Heart left ventricle (tissue), 16 donors: ENCODE measurements around the gene FNDC4. TPM values are rescaled to one million over a fixed set of nuclear protein-coding genes. Genes with fewer than 3 reads are reported as not detected.

Experiments used
- ATAC-seq, 4 donors: fragments of 200-7000 bp; cut with Tn5 transposase; one replicate each; pipeline ENCODE4 v1.9.1; 2020 to 2022; ENCODE audit warnings: moderate library complexity in 4 of 4, mild to moderate bottlenecking in 3 of 4, moderate number of reproducible peaks in 1 of 4
- DNase-seq, 5 donors: peaks; one replicate each; pipeline ENCODE4 v3.0.0-alpha.2; 2020
- H3K27ac ChIP-seq, 12 donors: fragments of 200-600 bp; sonication (generic) in 4 of 12; one replicate each; pipeline versions ENCODE4 v1.5.0 to v1.8.0; 2016 to 2022; ENCODE audit warnings: mild to moderate bottlenecking in 2 of 12
- H3K27me3 ChIP-seq, 9 donors: fragments of 200-600 bp; sonication (generic) in 2 of 9; one replicate each; pipeline versions ENCODE4 v1.5.1 to v1.8.0; 2016 to 2022; ENCODE audit warnings: mild to moderate bottlenecking in 3 of 9
- H3K36me3 ChIP-seq, 9 donors: fragments of 200-600 bp; sonication (generic) in 2 of 9; one replicate each; pipeline versions ENCODE4 v1.5.0 to v1.8.0; 2018 to 2022; ENCODE audit warnings: mild to moderate bottlenecking in 2 of 9
- H3K4me1 ChIP-seq, 12 donors: fragments of 200-600 bp; sonication (generic) in 4 of 12; one replicate each; pipeline versions ENCODE4 v1.5.0 to v1.8.0; 2016 to 2022; ENCODE audit warnings: mild to moderate bottlenecking in 3 of 12
- H3K4me3 ChIP-seq, 12 donors: fragments of 200-600 bp; sonication (generic) in 4 of 12; one replicate each; pipeline versions ENCODE4 v1.5.0 to v1.8.0; 2017 to 2022; ENCODE audit warnings: mild to moderate bottlenecking in 9 of 12, moderate library complexity in 4 of 12
- H3K9me3 ChIP-seq, 12 donors: fragments of 200-600 bp; sonication (generic) in 4 of 12; one replicate each; pipeline versions ENCODE4 v1.5.0 to v1.8.0; 2016 to 2022; ENCODE audit warnings: mild to moderate bottlenecking in 1 of 12
- POLR2A ChIP-seq, 2 donors: fragments of 450-650 bp; IDR thresholded peaks; one replicate each; pipeline ENCODE4 v1.6.1; 2017; ENCODE audit warnings: antibody characterized with exemption in 2 of 2, mild to moderate bottlenecking in 2 of 2, moderate library complexity in 2 of 2
- WGBS, 4 donors: extraction: QIAGEN DNeasy Blood & Tissue Kit in 2 of 4; methylation state at CpG; one replicate each; pipeline versions ENCODE4 v1.1.5 to v1.1.7; 2013 to 2018; 5-methylcytosine and 5-hydroxymethylcytosine counted together
- intact Hi-C, 10 donors: fragments of 100-400 bp; cut with DNase I; formaldehyde crosslinking; loops; one replicate each; pipeline versions ENCODE4 v1.11.1 to v1.14.2; 2022
- polyA plus RNA-seq, 2 donors: library from polyadenylated mRNA; stranded (reverse); fragments of 200-250 nt; gene quantifications; one replicate each; pipeline ENCODE4 v1.2.3, GENCODE V29; 2013
- total RNA-seq, 9 donors: library from RNA; depleted of rRNA in 2 of 9; stranded (reverse); fragments of >200 nt in 2 of 9; fragmentation: NEBNext Ultra II Directional in 3 of 9; extraction: Animal tissue kit (Norgen Biotek cat#: 25700) in 3 of 9; gene quantifications; one replicate each; pipeline versions ENCODE4 v1.1.0 to v1.2.4, GENCODE V29; 2016 to 2023
- TF ChIP-seq, protein P1 (sequence below), 12 donors: fragments of 200-600 bp; sonication (generic) in 4 of 12; IDR thresholded peaks; one replicate each; pipeline versions ENCODE4 v1.5.0 to v1.8.0; 2018 to 2022; ENCODE audit warnings: antibody characterized with exemption in 12 of 12, mild to moderate bottlenecking in 5 of 12
- donor health status: ischemic (EF 13 %, LVEDD 7.1; RV severe dilation, severe dysfunction).
- donor health status: healthy with polysubstance abuse.
- donor health status: DM: no; HTN: yes; CAD: no.
- donor health status: DM: no; HTN: no; CAD: no.
- donor health status: ischemic (EF 25% LVEDD 6.9; RV normal size, moderate dysfunction).
- donor health status: ischemic (EF 25% LVEDD 5.7; RV mildly dilated, moderate dysfunction).
- donor health status: healthy.
- donor health status: DM: yes; HTN: yes; CAD: no.
- donor health status: ischemic (EF 35%, LVEDD 5.7; RV mildly dilated, moderate dysfunction).
- donor health status: nonischemic (EF 11% LVEDD 7.7; RV severe dilation, severe dysfunction).
- donor health status: DM: yes; HTN: yes; CAD: no.
- donor health status: PGD.
- donor health status: ischemic (EF 29% LVEDD 5.4; RV normal size, mild dysfunction).
- donor health status: nonischemic (EF 23%, LVEDD 6.1; RV moderate dilation, normal function).

Gene FNDC4
- total and polyA plus RNA-seq, 11 donors, result 1.0 to 10.5 (median 3.1) TPM

DNA sequence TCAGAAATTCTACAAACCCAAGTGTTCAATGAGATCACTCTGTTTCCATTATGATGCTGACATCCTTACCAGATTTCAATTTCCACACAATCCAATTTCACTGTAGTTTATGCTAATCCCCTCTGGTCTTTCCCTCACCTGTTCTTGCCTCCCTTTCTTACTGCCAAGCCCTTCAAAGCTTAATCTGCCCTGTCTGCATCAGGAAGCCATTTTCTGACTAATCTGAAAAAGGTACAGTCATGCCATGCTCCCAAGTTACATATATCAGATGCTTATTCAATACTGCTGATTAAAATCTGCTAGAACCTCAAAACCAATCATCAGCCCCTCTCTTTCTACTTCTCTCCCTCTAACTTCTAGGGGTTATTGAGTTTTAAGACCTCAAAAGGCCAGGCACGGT is 43.9 kb downstream of the FNDC4 start:
- no peak overlapping the region for H3K4me3 ChIP-seq
- intact Hi-C loops, result no loop called here
- no peaks in the 10 kb centered on the region for H3K27me3 ChIP-seq
- ATAC-seq (no peak), DNase-seq (no peak)
- TF ChIP-seq POLR2A (IDR thresholded peaks at IDR 0.05), result no peak
- H3K36me3 ChIP-seq, result peaks cover 0 to 96% (median 78%) of the 10 kb centered on the region in 9 donors
- H3K9me3 ChIP-seq, result no peaks in the 10 kb centered on the region
- no peaks in the 10 kb centered on the region for H3K4me1 ChIP-seq
- WGBS, 4 donors, result 30 to 100% (median 95%) methylated on average over 1 of the region's 1 CpG
- H3K27ac ChIP-seq, result no peak overlapping the region

DNA sequence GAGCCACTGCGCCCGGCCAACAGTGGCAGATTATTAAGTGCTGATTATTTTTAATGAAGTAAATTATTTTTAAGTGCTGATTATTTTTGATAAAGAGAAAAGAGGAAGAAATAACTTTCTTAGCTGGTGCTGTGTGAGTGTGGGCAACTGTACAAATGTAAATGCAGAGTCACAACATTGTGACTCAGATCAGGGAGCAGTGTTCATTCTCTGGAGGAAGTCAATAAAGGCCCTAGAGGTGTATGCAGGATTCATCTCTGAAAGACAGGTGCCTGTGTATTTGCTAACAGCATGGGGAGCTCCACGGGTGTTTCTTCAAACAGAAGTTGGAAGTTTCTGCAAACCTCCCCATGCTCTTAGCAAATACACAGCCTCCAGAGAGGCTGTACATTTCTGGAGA is 46.6 kb downstream of the FNDC4 start:
- DNase-seq, result no peak
- H3K27me3 ChIP-seq, result no peaks in the 10 kb centered on the region
- no peak overlapping the region for H3K4me3 ChIP-seq
- no peak overlapping the region for H3K27ac ChIP-seq
- intact Hi-C loops, result no loop called here
- peaks cover 0 to 92% (median 74%) of the 10 kb centered on the region in 9 donors for H3K36me3 ChIP-seq
- H3K9me3 ChIP-seq, result no peaks in the 10 kb centered on the region
- ATAC-seq, result no peak
- TF ChIP-seq, protein P1, sequence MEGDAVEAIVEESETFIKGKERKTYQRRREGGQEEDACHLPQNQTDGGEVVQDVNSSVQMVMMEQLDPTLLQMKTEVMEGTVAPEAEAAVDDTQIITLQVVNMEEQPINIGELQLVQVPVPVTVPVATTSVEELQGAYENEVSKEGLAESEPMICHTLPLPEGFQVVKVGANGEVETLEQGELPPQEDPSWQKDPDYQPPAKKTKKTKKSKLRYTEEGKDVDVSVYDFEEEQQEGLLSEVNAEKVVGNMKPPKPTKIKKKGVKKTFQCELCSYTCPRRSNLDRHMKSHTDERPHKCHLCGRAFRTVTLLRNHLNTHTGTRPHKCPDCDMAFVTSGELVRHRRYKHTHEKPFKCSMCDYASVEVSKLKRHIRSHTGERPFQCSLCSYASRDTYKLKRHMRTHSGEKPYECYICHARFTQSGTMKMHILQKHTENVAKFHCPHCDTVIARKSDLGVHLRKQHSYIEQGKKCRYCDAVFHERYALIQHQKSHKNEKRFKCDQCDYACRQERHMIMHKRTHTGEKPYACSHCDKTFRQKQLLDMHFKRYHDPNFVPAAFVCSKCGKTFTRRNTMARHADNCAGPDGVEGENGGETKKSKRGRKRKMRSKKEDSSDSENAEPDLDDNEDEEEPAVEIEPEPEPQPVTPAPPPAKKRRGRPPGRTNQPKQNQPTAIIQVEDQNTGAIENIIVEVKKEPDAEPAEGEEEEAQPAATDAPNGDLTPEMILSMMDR (IDR thresholded peaks at IDR 0.05), result no peak
- no peak for TF ChIP-seq POLR2A (IDR thresholded peaks at IDR 0.05)
- 54 to 92% (median 79%) methylated on average over 3 of the region's 3 CpGs for WGBS, 4 donors
- no peaks in the 10 kb centered on the region for H3K4me1 ChIP-seq

DNA sequence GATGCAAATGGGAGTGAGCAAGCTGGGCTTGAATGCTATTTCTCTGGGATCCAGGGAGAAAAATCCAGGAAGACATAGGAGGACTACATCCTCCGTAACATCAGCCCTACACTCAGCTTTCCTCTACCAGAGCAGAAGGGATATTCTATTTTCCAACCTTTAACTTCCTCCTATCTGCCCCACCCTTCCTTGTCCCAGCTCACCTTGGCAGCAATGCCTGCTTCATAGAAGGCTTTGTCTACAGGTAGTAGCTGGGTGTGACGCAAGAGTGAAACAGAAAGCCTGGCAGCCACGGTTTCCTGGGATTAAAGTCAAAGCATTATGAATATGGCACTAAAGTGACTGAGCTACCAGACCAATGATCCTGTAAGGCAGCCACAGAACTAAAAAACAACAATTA is 48.9 kb downstream of the FNDC4 start:
- H3K4me1 ChIP-seq, result peaks cover 0 to 7% (median 0%) of the 10 kb centered on the region in 12 donors
- intact Hi-C loops, result no loop called here
- no peak for ATAC-seq
- peaks cover 2 to 83% (median 73%) of the 10 kb centered on the region in 9 donors for H3K36me3 ChIP-seq
- no peaks in the 10 kb centered on the region for H3K9me3 ChIP-seq
- DNase-seq, result no peak
- WGBS, 4 donors, result 76 to 93% (median 83%) methylated on average over 3 of the region's 3 CpGs
- TF ChIP-seq POLR2A (IDR thresholded peaks at IDR 0.05), result no peak
- TF ChIP-seq, protein P1 (IDR thresholded peaks at IDR 0.05), result no peak
- no peak overlapping the region for H3K27ac ChIP-seq
- no peaks in the 10 kb centered on the region for H3K27me3 ChIP-seq
- H3K4me3 ChIP-seq, result no peak overlapping the region

DNA sequence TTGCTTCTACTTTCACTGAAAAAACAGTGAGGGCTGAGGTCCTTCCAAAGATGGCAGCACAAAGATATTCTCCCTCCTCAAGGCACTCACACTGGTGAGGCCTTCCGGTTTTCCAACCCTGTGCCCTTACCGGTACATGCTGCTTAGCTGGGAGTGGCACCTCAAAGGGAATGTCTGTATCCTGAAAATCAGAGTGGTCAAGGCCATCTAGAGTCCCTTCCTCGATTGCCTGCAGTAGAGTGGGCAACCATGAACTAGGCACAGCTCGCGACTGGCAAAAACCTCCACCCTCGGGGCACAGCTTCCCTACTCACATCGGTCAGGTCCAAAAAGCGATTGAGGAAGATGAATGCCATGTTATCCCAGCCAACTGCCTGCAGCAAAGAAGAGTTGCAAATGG is 49.4 kb downstream of the FNDC4 start:
- Histone ChIP-seq H3K4me1 (peaks cover 0 to 7% (median 0%) of the 10 kb centered on the region in 12 donors), H3K9me3 (no peaks in the 10 kb centered on the region), H3K4me3 (no peak overlapping the region), H3K36me3 (peaks cover 2 to 83% (median 77%) of the 10 kb centered on the region in 9 donors), H3K27ac (no peak overlapping the region), H3K27me3 (no peaks in the 10 kb centered on the region)
- intact Hi-C loops, result no loop called here
- no peak for ATAC-seq
- WGBS, 4 donors, result 87 to 96% (median 91%) methylated on average over 8 of the region's 8 CpGs
- TF ChIP-seq POLR2A (IDR thresholded peaks at IDR 0.05), result no peak
- TF ChIP-seq, protein P1 (IDR thresholded peaks at IDR 0.05), result no peak
- no peak for DNase-seq

DNA sequence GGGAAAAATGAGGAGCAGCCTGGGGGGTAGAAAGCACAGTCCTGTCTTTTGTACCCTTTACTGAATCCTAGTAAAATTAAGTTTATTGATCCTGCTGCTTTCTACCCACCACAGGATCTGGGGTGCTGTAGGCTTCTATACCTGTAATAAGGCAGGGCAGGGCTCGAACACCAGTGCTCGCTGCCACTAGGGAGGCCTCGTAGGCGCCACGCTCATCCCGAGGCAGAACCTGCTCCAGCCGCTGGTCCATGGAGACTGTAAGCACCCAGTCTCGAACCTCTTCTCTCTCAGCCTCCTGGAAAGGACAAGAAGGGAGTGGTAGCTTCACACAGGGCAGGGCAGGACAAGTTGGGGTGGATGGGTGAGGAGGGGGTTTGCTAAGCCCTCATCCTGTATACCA is 49.8 kb downstream of the FNDC4 start:
- H3K4me3 ChIP-seq, result no peak overlapping the region
- ATAC-seq, result no peak
- peaks cover 0 to 7% (median 0%) of the 10 kb centered on the region in 12 donors for H3K4me1 ChIP-seq
- TF ChIP-seq, protein P1 (IDR thresholded peaks at IDR 0.05), result no peak
- DNase-seq, result no peak
- no peaks in the 10 kb centered on the region for H3K9me3 ChIP-seq
- H3K36me3 ChIP-seq, result peaks cover 4 to 84% (median 77%) of the 10 kb centered on the region in 9 donors
- WGBS, 4 donors, result 90 to 94% (median 93%) methylated on average over 8 of the region's 8 CpGs
- H3K27me3 ChIP-seq, result no peaks in the 10 kb centered on the region
- no peak overlapping the region for H3K27ac ChIP-seq
- intact Hi-C loops, result no loop called here
